ENCODE results near the gene VIPAS39.

The VIPAS39 gene

DNA sequence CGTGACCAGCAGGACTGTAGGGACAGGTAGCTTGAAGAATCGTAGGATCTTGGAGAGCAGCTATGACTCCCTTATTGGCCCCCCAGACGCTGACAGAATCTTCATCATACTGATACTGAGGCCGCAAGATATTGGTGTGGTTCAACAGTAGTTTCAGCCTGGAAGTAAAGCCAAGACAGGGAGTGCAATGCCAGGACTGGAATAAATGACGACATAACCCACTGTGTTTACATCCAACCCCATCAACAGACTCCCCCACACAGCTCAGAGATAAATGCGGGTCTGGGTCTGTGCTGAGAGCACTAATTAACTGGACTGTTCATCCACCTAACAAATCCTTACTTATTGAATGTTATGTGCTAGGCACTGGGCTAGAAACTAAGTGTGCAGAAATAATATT is 50.7 kb downstream of the VIPAS39 start:
- no peak for DNase-seq (ENCODE audit: low read depth in 1 of 2, low spot score in 1 of 2)

DNA sequence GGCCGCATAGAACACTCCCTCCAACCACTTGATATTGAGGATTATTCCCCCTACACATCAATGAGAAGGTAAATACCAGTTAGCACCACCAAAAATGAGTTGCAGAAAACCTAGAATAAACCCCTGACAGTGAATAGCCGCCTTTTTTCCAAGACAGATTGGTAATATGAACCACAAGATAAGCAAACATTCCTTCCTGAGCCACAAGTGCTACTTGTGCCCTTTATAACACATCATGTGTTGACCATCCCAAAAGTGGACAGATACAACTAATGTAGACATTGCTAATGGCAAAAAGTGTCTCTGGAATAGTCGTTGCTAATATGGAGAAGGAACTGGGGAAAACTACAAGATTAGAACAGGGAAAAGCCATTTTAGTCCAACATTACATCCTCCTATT is 51.3 kb downstream of the VIPAS39 start:
- no peak for DNase-seq (ENCODE audit: low read depth in 1 of 2, low spot score in 1 of 2)

DNA sequence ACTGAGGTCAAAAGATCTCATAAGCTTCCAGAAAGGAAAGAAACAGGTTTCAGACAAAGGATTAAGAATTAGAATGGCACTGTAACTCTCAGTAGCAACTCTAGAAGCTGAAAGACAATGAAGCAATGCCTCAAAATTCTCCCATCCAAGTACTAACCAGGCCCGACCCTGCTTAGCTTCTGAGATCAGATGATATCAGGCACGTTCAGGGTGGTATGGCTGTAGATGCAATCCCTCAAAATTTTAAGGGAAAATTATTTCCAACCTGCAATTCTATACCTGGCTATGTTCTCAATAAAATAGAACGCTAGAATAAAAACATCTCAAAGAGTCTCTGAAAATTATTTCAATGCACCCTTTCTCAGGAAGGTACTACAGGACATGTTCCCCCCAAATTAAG is 53.6 kb downstream of the VIPAS39 start:
- DNase-seq (ENCODE audit: low read depth in 1 of 2, low spot score in 1 of 2) = no peak

DNA sequence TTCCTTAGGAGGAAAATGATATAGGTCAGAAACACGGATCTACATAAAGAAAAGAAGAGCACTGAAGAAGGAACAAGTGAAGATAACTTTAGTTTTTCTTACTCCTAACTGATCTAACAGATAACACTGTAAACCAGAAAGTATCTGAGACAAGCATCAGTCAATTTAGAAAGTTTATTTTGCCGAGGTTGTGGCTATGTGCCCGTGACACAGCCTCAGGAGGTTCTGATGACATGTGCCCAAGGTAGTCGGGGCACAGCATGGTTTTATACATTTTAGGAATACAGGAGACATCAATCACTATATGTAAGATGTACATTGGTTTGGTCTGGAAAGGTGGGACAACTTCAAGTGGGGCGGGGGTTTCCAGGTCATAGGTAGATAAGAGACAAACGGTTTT is 57.2 kb downstream of the VIPAS39 start:
- no peak for DNase-seq (ENCODE audit: low read depth in 1 of 2, low spot score in 1 of 2)

DNA sequence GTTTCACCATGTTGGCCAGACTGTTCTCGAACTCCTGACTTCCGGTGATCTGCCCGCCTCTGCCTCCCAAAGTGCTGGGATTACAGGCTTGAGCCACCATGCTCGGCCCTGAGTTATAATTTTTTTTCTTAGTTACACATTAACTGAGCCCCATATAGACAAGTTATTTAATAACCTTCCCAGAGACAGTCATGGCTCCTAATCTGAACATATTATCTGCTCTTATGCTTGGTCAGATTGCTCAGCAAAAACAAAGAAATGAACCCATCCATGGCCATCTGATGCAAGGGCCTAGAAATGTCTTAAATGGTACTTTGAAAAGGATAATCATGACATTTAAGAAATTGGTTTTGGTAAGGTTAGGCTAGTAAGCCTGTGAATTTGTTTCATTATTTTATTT is 67.2 kb downstream of the VIPAS39 start:
- no peak for DNase-seq (ENCODE audit: low read depth in 1 of 2, low spot score in 1 of 2)

DNA sequence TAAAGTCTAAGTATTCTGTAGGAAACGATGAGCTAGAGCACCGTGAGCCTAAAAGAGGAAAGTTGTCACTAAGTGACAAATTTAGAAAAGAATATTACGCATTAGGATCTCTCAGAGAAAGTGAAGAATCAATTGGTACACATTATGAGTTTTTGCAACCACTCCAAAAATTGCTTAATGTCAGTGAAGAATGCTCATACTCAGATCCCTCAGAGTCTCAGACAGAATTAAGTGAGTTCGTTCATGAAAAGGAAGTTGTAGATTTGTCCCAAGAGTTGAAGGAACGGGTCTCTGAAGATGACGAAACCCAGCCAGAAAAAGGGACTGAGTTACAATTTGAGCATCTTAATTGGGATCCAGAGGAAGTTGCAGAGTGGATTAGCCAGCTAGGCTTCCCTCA is 78.7 kb downstream of the VIPAS39 start:
- DNase-seq (ENCODE audit: low read depth in 1 of 2, low spot score in 1 of 2) = no peak

DNA sequence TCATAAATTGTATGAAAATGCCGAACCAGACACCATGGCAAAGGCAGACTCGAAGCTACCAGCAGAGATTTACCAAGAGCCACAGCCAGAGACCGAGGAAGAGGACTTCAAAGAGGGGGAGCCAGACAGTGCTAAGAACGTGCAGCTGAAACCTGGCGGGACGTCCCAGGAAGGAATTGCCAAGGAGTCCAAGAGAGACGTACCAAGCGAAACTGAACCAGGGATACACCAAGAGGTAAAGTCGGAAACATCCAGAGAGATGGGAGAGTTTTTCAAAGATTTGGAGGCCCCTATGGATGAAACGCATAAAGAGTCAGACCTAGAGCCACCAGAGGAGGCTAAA is 79.9 kb downstream of the VIPAS39 start:
- DNase-seq (ENCODE audit: low read depth in 1 of 2, low spot score in 1 of 2) = no peak

DNA sequence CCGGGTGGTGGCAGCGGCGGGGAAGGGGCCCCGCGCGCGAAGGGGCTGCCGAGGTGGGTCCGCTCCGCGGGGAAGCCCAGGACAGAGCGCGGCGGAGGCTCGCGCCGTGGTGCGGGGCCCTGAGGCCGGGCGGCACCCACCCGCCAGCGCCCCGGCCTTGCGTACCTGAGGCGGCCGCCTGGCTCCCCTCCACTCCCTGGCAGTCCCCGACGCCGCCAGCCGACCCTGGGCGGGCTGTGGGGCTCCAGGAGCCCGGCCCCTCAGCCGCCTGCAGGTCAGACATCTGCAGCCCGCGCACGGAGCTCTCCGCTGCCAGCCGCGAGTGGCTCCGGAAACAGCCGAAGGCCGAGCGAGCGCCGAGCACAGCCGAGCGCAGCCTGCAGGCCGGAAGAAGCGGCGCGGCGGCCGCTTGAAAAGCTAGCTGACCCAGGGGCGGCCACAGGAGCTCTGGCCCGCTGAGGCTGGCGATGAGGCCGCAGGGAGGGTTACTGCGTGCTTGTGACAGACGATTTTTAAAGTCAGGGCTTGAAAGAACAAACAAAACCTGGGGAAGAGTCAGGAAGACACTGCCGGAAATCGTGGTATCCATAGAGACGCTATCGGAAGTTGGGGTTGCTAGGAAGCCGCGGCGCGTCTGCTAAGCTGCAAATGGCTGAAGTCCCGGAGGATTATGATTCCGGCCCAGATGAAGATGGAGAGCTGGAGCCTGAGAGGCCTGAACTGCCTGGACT is 80.5 kb downstream of the VIPAS39 start, which contains the start of the genes SAMD15 and TMED8:
SAMD15 (plus strand) TSS at position 609 of the 731 bp plus-strand sequence; CDS start at position 649, 40 bp downstream.
TMED8 (minus strand) TSS at position 324 of the 731 bp plus-strand sequence; CDS start at position 283, 41 bp downstream.
- DNase-seq (ENCODE audit: low read depth in 1 of 2, low spot score in 1 of 2) = peak; percentile 58 to 71
